Body of pancreas (tissue), 4 donors: ENCODE data around the gene RASSF5. TPM values are rescaled to one million over a fixed set of nuclear protein-coding genes. Genes with fewer than 3 reads are reported as not detected.

Source experiments
- ATAC-seq: fragments of 150-250 bp; one replicate; pipeline ENCODE4 v1.9.1; 2016
- DNase-seq, 4 donors: peaks; one replicate each; pipeline ENCODE4 v3.0.0-alpha.2; 2019
- H3K27ac ChIP-seq, 4 donors: fragments of 200-600 bp; sonication (generic); 1 replicate in 3 of 4; 2 replicates in 1 of 4; pipeline versions ENCODE4 v1.5.1 to v1.6.1; 2016 to 2019; ENCODE audit warnings: mild to moderate bottlenecking in 1 of 4, mixed read lengths in 1 of 4, moderate library complexity in 1 of 4
- H3K27me3 ChIP-seq, 2 donors: fragments of 200-600 bp; sonication (generic); one replicate each; pipeline ENCODE4 v1.6.0; 2016; ENCODE audit warnings: mild to moderate bottlenecking in 1 of 2
- H3K36me3 ChIP-seq, 2 donors: fragments of 200-600 bp; sonication (generic); replicated peaks in 1 of 2; 2 replicates each; pipeline ENCODE4 v1.5.1; 2016; ENCODE audit warnings: low read depth in 2 of 2; ENCODE audit not compliant: insufficient read depth in 1 of 2
- H3K4me1 ChIP-seq: fragments of 200-600 bp; sonication (generic); one replicate; pipeline ENCODE4 v1.6.0; 2016
- H3K4me3 ChIP-seq, 2 donors: fragments of 200-600 bp; sonication (generic); 1 replicate in 1 of 2; 2 replicates in 1 of 2; pipeline ENCODE4 v1.5.1; 2016 to 2019
- H3K9me3 ChIP-seq, 3 donors: fragments of 200-600 bp; sonication (generic); 1 replicate in 2 of 3; 2 replicates in 1 of 3; pipeline ENCODE4 v1.5.1; 2016
- CTCF ChIP-seq, 7 experiments: fragments of 450-650 bp in 4 of 7; fragments of 200-600 bp in 3 of 7; sonication (generic) in 3 of 7; IDR thresholded peaks; one replicate each; pipeline ENCODE4 v1.5.1; 2016 to 2019; ENCODE audit warnings: antibody characterized with exemption in 7 of 7
- POLR2A ChIP-seq, 3 donors: fragments of 450-650 bp; IDR thresholded peaks; one replicate each; pipeline ENCODE4 v1.6.1; 2016; ENCODE audit warnings: antibody characterized with exemption in 3 of 3, mild to moderate bottlenecking in 2 of 3
- WGBS, 2 donors: methylation state at CpG; one replicate each; pipeline ENCODE4 v1.1.5; 2017; 5-methylcytosine and 5-hydroxymethylcytosine counted together
- intact Hi-C: fragments of 100-400 bp; cut with DNase I; formaldehyde crosslinking; loops from one replicate; pipeline ENCODE4 v1.15.1; 2023
- total RNA-seq, 2 donors: library from RNA; depleted of rRNA; stranded (reverse); fragments of >200 nt; gene quantifications; one replicate each; pipeline ENCODE4 v1.1.0, GENCODE V29; 2016

Gene RASSF5
- total RNA-seq, 2 donors from 2014 or later: 21.5 to 35.9 TPM

- no peaks in the 10 kb centered on the region for H3K4me1 ChIP-seq
- WGBS, 2 donors: 71 to 78% methylated on average over 3 of the region's 3 CpGs
- H3K9me3 ChIP-seq: no peaks in the 10 kb centered on the region
- TF ChIP-seq CTCF (IDR thresholded peaks at IDR 0.05) (no peak), POLR2A (IDR thresholded peaks at IDR 0.05) (no peak)
- no peak overlapping the region for H3K4me3 ChIP-seq
- DNase-seq (no peak), ATAC-seq (no peak)
- no peaks in the 10 kb centered on the region for H3K36me3 ChIP-seq
- intact Hi-C loops: no loop called here
- H3K27ac ChIP-seq: peak overlapping the region in 1 of 4 donors; percentile 37
- H3K27me3 ChIP-seq: no peaks in the 10 kb centered on the region
Measured at GRCh38 chr1:206570529-206570928, 63.2 kb downstream of the RASSF5 start.

GRCh38 chr1:206572835-206573234 lies 65.5 kb downstream of the RASSF5 start:
- DNase-seq: no peak
- WGBS, 2 donors: 83% methylated on average over 4 of the region's 4 CpGs
- no peak for TF ChIP-seq POLR2A (IDR thresholded peaks at IDR 0.05)
- no peak for TF ChIP-seq CTCF (IDR thresholded peaks at IDR 0.05)
- Histone ChIP-seq H3K9me3 (no peaks in the 10 kb centered on the region), H3K36me3 (no peaks in the 10 kb centered on the region), H3K27ac (no peak overlapping the region), H3K4me3 (no peak overlapping the region), H3K4me1 (no peaks in the 10 kb centered on the region), H3K27me3 (no peaks in the 10 kb centered on the region)
- intact Hi-C loops: no loop called here
- no peak for ATAC-seq

GRCh38 chr1:206573319-206573718 lies 66.0 kb downstream of the RASSF5 start:
- TF ChIP-seq POLR2A (IDR thresholded peaks at IDR 0.05): no peak
- TF ChIP-seq CTCF (IDR thresholded peaks at IDR 0.05): no peak
- Histone ChIP-seq H3K4me1 (no peaks in the 10 kb centered on the region), H3K27me3 (no peaks in the 10 kb centered on the region), H3K9me3 (no peaks in the 10 kb centered on the region), H3K36me3 (no peaks in the 10 kb centered on the region), H3K4me3 (no peak overlapping the region), H3K27ac (no peak overlapping the region)
- ATAC-seq (no peak), DNase-seq (no peak)
- intact Hi-C loops: no loop called here
- 83 to 85% methylated on average over 4 of the region's 4 CpGs for WGBS, 2 donors

GRCh38 chr1:206573762-206574161 lies 66.4 kb downstream of the RASSF5 start:
- 87 to 90% methylated on average over 4 of the region's 4 CpGs for WGBS, 2 donors
- TF ChIP-seq CTCF (IDR thresholded peaks at IDR 0.05) (no peak), POLR2A (IDR thresholded peaks at IDR 0.05) (no peak)
- H3K27me3 ChIP-seq: no peaks in the 10 kb centered on the region
- no peak overlapping the region for H3K27ac ChIP-seq
- no peak overlapping the region for H3K4me3 ChIP-seq
- no peaks in the 10 kb centered on the region for H3K9me3 ChIP-seq
- no peaks in the 10 kb centered on the region for H3K36me3 ChIP-seq
- H3K4me1 ChIP-seq: no peaks in the 10 kb centered on the region
- intact Hi-C loops: no loop called here
- DNase-seq (no peak), ATAC-seq (no peak)

- TF ChIP-seq CTCF (IDR thresholded peaks at IDR 0.05): no peak
- no peak for TF ChIP-seq POLR2A (IDR thresholded peaks at IDR 0.05)
- H3K4me1 ChIP-seq: no peaks in the 10 kb centered on the region
- H3K27ac ChIP-seq: peak overlapping the region in 3 of 4 donors; percentile 4 to 80 (median 23)
- no peak overlapping the region for H3K4me3 ChIP-seq
- intact Hi-C loops: no loop called here
- no peaks in the 10 kb centered on the region for H3K9me3 ChIP-seq
- 46 to 73% methylated on average over 8 to 11 of the region's 11 CpGs for WGBS, 2 donors
- no peaks in the 10 kb centered on the region for H3K36me3 ChIP-seq
- DNase-seq (peak in 1 of 4 donors; percentile 68), ATAC-seq (no peak)
- no peaks in the 10 kb centered on the region for H3K27me3 ChIP-seq
Measured at GRCh38 chr1:206575165-206575893, 68.0 kb downstream of the RASSF5 start.
